Ammon's horn (tissue), 1 donor: Measurements from ENCODE around the gene PAFAH1B2.
"Not testable (repeated sequence)": the region's sequence is repeated elsewhere in the genome, so short reads cannot be mapped to it uniquely, and the experiment has no call there.

ENCODE experiments used
- DNase-seq: peaks from one replicate; pipeline ENCODE4 v3.0.0-alpha.2; 2016; ENCODE audit warnings: low spot score

Gene PAFAH1B2

GRCh38 chr11:117202386-117203068 is 58.4 kb downstream of the PAFAH1B2 start:
- no peak for DNase-seq

GRCh38 chr11:117203069-117203407 is 59.0 kb downstream of the PAFAH1B2 start:
- DNase-seq, result no peak

- no peak for DNase-seq
Measured at GRCh38 chr11:117204283-117205080, 60.4 kb downstream of the PAFAH1B2 start.

- no peak for DNase-seq
Measured at GRCh38 chr11:117205211-117205818, 61.2 kb downstream of the PAFAH1B2 start.

- DNase-seq, result not testable (repeated sequence)
Measured at GRCh38 chr11:117206111-117206510, 62.0 kb downstream of the PAFAH1B2 start.

- not testable (repeated sequence) for DNase-seq
Measured at GRCh38 chr11:117206859-117207258, 62.8 kb downstream of the PAFAH1B2 start.

- DNase-seq, result not testable (repeated sequence)
Measured at GRCh38 chr11:117207481-117207880, 63.4 kb downstream of the PAFAH1B2 start.

GRCh38 chr11:117208710-117209109 is 64.6 kb downstream of the PAFAH1B2 start:
- not testable (repeated sequence) for DNase-seq

- not testable (repeated sequence) for DNase-seq
Measured at GRCh38 chr11:117209351-117210125, 65.5 kb downstream of the PAFAH1B2 start.

GRCh38 chr11:117210620-117211019 is 66.5 kb downstream of the PAFAH1B2 start:
- no peak for DNase-seq

- DNase-seq, result no peak
Measured at GRCh38 chr11:117212697-117213355, 68.7 kb downstream of the PAFAH1B2 start.

- no peak for DNase-seq
Measured at GRCh38 chr11:117214404-117215110, 70.5 kb downstream of the PAFAH1B2 start.

GRCh38 chr11:117217141-117218084 is 73.3 kb downstream of the PAFAH1B2 start:
- no peak for DNase-seq

- DNase-seq, result no peak
Measured at GRCh38 chr11:117218133-117218915, 74.2 kb downstream of the PAFAH1B2 start.

- DNase-seq, result no peak
Measured at GRCh38 chr11:117219001-117219400, 74.9 kb downstream of the PAFAH1B2 start.

GRCh38 chr11:117219455-117219854 is 75.4 kb downstream of the PAFAH1B2 start:
- no peak for DNase-seq

GRCh38 chr11:117219995-117220394 is 75.9 kb downstream of the PAFAH1B2 start:
- no peak for DNase-seq

- peak; percentile 79 for DNase-seq
Measured at GRCh38 chr11:117220568-117220967, 76.5 kb downstream of the PAFAH1B2 start.
